SK-N-SH (cell line): Measurements from ENCODE around the gene CASP12. TPM values are rescaled to one million over a fixed set of nuclear protein-coding genes. Genes with fewer than 3 reads are reported as not detected.
A peak's percentile ranks its signal among the peaks of the same experiment; 100 is the strongest.

Experiments
- CTCF ChIA-PET: fragments of 300-600, 350-600 bp; formaldehyde crosslinking; extraction: SDS; loops from one replicate; lab custom pipeline; 2021; lab: Yijun Ruan, JAX
- POLR2A ChIA-PET: fragments of 350-600 bp; sonication (Branson Sonifier 250); formaldehyde crosslinking; extraction: SDS; loops from one replicate; lab custom pipeline; 2020; ENCODE audit warnings: antibody characterized with exemption, inconsistent platforms; lab: Yijun Ruan, JAX
- DNase-seq: peaks from one replicate; pipeline ENCODE4 v3.0.0; 2012
- H2AFZ ChIP-seq: fragments of 200-600 bp; sonication (generic); 2 replicates; pipeline ENCODE4 v1.8.1; 2016; ENCODE audit warnings: antibody characterized with exemption, mild to moderate bottlenecking, low read depth
- H3F3A ChIP-seq: fragments of 200-600 bp; sonication (generic); replicated peaks from 2 replicates; pipeline ENCODE3; 2016; ENCODE audit warnings: antibody characterized with exemption, mild to moderate bottlenecking; ENCODE audit not compliant: insufficient read depth
- H3K27ac ChIP-seq, 2 experiments: fragments of 200-500 bp in 1 of 2; fragments of 200-600 bp in 1 of 2; sonication (Bioruptor generic) in 1 of 2; sonication (generic), shearing (Covaris generic) in 1 of 2; 2 replicates each; pipeline versions ENCODE4 v1.5.1 to v1.6.1; 2014 to 2016; ENCODE audit warnings: low read depth in 2 of 2, inconsistent platforms in 1 of 2, low read length in 1 of 2, mild to moderate bottlenecking in 1 of 2, mixed read lengths in 1 of 2
- H3K27me3 ChIP-seq: fragments of 200-600 bp; sonication (generic), shearing (Covaris generic); 2 replicates; pipeline ENCODE4 v1.6.1; 2016; ENCODE audit warnings: mixed run types; ENCODE audit not compliant: insufficient read depth
- H3K36me3 ChIP-seq, 2 experiments: fragments of 200-500 bp in 1 of 2; fragments of 200-600 bp in 1 of 2; sonication (Bioruptor generic) in 1 of 2; sonication (generic) in 1 of 2; replicated peaks in 1 of 2; 2 replicates each; pipeline versions ENCODE3 to v1.5.1; 2014 to 2016; ENCODE audit warnings: low read length in 1 of 2, mild to moderate bottlenecking in 1 of 2; ENCODE audit not compliant: insufficient read depth in 2 of 2, control insufficient read depth in 1 of 2
- H3K4me1 ChIP-seq, 2 experiments: fragments of 200-500 bp in 1 of 2; fragments of 200-600 bp in 1 of 2; sonication (Bioruptor generic) in 1 of 2; sonication (generic), shearing (Covaris generic) in 1 of 2; 2 replicates each; pipeline versions ENCODE4 v1.5.1 to v1.6.1; 2014 to 2016; ENCODE audit warnings: low read depth in 1 of 2, low read length in 1 of 2, mixed run types in 1 of 2; ENCODE audit not compliant: insufficient read depth in 2 of 2, control insufficient read depth in 1 of 2
- H3K4me2 ChIP-seq: fragments of 200-600 bp; sonication (generic), shearing (Covaris generic); 2 replicates; pipeline ENCODE4 v1.6.1; 2017; ENCODE audit warnings: mixed run types
- H3K4me3 ChIP-seq, 2 experiments: fragments of 200-500 bp in 1 of 2; fragments of 200-600 bp in 1 of 2; sonication (Bioruptor generic) in 1 of 2; sonication (generic), shearing (Covaris generic) in 1 of 2; 2 replicates each; pipeline versions ENCODE4 v1.5.1 to v1.8.1; 2014 to 2016; ENCODE audit warnings: low read depth in 2 of 2, inconsistent platforms in 1 of 2, low read length in 1 of 2, mild to moderate bottlenecking in 1 of 2, mixed read lengths in 1 of 2, moderate library complexity in 1 of 2
- H3K79me2 ChIP-seq: fragments of 200-600 bp; sonication (generic); 2 replicates; pipeline ENCODE4 v1.8.1; 2017; ENCODE audit warnings: mild to moderate bottlenecking; ENCODE audit not compliant: insufficient read depth
- H3K9ac ChIP-seq: fragments of 200-600 bp; sonication (generic); 2 replicates; pipeline ENCODE4 v1.6.1; 2017; ENCODE audit warnings: mixed run types
- H3K9me2 ChIP-seq: fragments of 200-600 bp; sonication (generic); 2 replicates; pipeline ENCODE4 v1.6.1; 2017; ENCODE audit warnings: mixed run types
- H3K9me3 ChIP-seq: fragments of 200-600 bp; sonication (generic); 2 replicates; pipeline ENCODE4 v1.6.1; 2017; ENCODE audit warnings: mixed run types, mild to moderate bottlenecking, moderate library complexity
- H4K20me1 ChIP-seq: fragments of 200-600 bp; sonication (generic); 2 replicates; pipeline ENCODE4 v1.6.1; 2017; ENCODE audit warnings: mild to moderate bottlenecking, mixed run types; ENCODE audit not compliant: insufficient read depth
- CTCF ChIP-seq: fragments of 200-600 bp; sonication (generic); IDR thresholded peaks from 2 replicates; pipeline ENCODE4 v1.6.1; 2017; ENCODE audit warnings: antibody characterized with exemption, mild to moderate bottlenecking, moderate library complexity
- EP300 ChIP-seq, 2 experiments: IDR thresholded peaks; 2 replicates each; pipeline versions ENCODE4 v1.4.0 to v1.6.1; 2012; ENCODE audit warnings: borderline replicate concordance in 1 of 2, low read depth in 1 of 2, low read length in 1 of 2
- EZH2phosphoT487 ChIP-seq: fragments of 200-600 bp; sonication (generic); IDR thresholded peaks from 2 replicates; pipeline ENCODE4 v1.6.1; 2017; ENCODE audit warnings: low read depth, mixed run types, mild to moderate bottlenecking, antibody characterized with exemption, moderate library complexity, borderline replicate concordance
- JUND ChIP-seq: IDR thresholded peaks from 2 replicates; pipeline ENCODE4 v1.4.0; 2012
- MAX ChIP-seq: IDR thresholded peaks from 2 replicates; pipeline ENCODE4 v1.4.0; 2012; ENCODE audit warnings: low read depth
- NFIC ChIP-seq: IDR thresholded peaks from 2 replicates; pipeline ENCODE4 v1.4.0; 2012; ENCODE audit warnings: borderline replicate concordance
- RCOR1 ChIP-seq: fragments of 150-350 bp; IDR thresholded peaks from 2 replicates; pipeline ENCODE4 v1.6.1; 2017; ENCODE audit warnings: antibody characterized with exemption, low read length
- SMC3 ChIP-seq: IDR thresholded peaks from 2 replicates; pipeline ENCODE4 v1.6.1; 2012; ENCODE audit warnings: low read depth, low read length, improper control_type of control experiment
- TAF1 ChIP-seq: IDR thresholded peaks from 2 replicates; pipeline ENCODE4 v1.6.1; 2012; ENCODE audit warnings: low read depth, mild to moderate bottlenecking, low read length, moderate library complexity, borderline replicate concordance
- TEAD4 ChIP-seq: IDR thresholded peaks from 2 replicates; pipeline ENCODE4 v1.4.0; 2012; ENCODE audit warnings: mild to moderate bottlenecking, borderline replicate concordance; ENCODE audit not compliant: insufficient read depth
- USF2 ChIP-seq: fragments of 150-350 bp; IDR thresholded peaks from 2 replicates; pipeline ENCODE4 v1.6.1; 2017; ENCODE audit warnings: antibody characterized with exemption, low read length, low read depth, borderline replicate concordance
- ZBTB33 ChIP-seq: IDR thresholded peaks from 2 replicates; pipeline ENCODE4 v1.4.0; 2012; ENCODE audit warnings: low read depth, borderline replicate concordance
- WGBS: methylation state at CpG from one replicate; pipeline ENCODE4 v1.1.6; 2017; ENCODE audit warnings: low lambda C conversion rate; 5-methylcytosine and 5-hydroxymethylcytosine counted together
- polyA plus RNA-seq, 3 experiments: library from polyadenylated mRNA; depleted of rRNA; stranded (reverse); fragments of >200 nt; gene quantifications; 2 replicates each; pipeline ENCODE4 v1.2.3, GENCODE V29; 2012

CASP12 gene
- polyA plus RNA-seq, 1 of the 3 experiments (the other 2 are of a cell fraction) = not detected

- Histone ChIP-seq H3K27me3 (no peaks in the 10 kb centered on the region), H2AFZ (no peak overlapping the region)
- CTCF ChIA-PET = interaction anchor here (1.0 kb wide), 1 partner anchor 986 kb away, joined by 4 read pairs; no protein-coding TSS in a partner anchor
Observed at GRCh38 chr11:104876324-104876723, 21.9 kb downstream of the CASP12 start.

GRCh38 chr11:104873252-104873651 lies 25.0 kb downstream of the CASP12 start:
- no peak overlapping the region for H3K4me2 ChIP-seq

More at GRCh38 chr11:104876324-104876723, 21.9 kb downstream of the CASP12 start:
- Histone ChIP-seq H3K36me3 (no peaks in the 10 kb centered on the region), H3K4me2 (no peak overlapping the region), H3K9me3 (no peaks in the 10 kb centered on the region), H3F3A (no peaks in the 10 kb centered on the region), H3K79me2 (no peaks in the 10 kb centered on the region), H3K9me2 (no peaks in the 10 kb centered on the region), H3K4me1 (peaks cover 0 to 4% of the 10 kb centered on the region in 2 experiments; a peak in 2 of 4 replicates), H3K4me3 (no peak overlapping the region), H3K9ac (no peak overlapping the region), H4K20me1 (no peaks in the 10 kb centered on the region), H3K27ac (no peak overlapping the region)
- POLR2A ChIA-PET = no interaction called here
- DNase-seq = no peak
- TF ChIP-seq EP300 (IDR thresholded peaks at IDR 0.05; ENCODE audit: borderline replicate concordance in 1 of 2, low read depth in 1 of 2, low read length in 1 of 2) = no peak
- TF ChIP-seq RCOR1 = no peak
- TF ChIP-seq EZH2phosphoT487 = no peak
- TF ChIP-seq MAX = no peak
- no peak for TF ChIP-seq TAF1
- no peak for TF ChIP-seq SMC3
- TF ChIP-seq USF2 = no peak
- TF ChIP-seq JUND = no peak
- no peak for TF ChIP-seq TEAD4
- TF ChIP-seq ZBTB33 = no peak

More at GRCh38 chr11:104873252-104873651, 25.0 kb downstream of the CASP12 start:
- ChIA-PET POLR2A (no interaction called here), CTCF (interaction anchor here (1.0 to 1.1 kb wide), 2 partner anchors 21 to 1191 kb away, joined by 3 read pairs; no protein-coding TSS in a partner anchor)
- TF ChIP-seq NFIC (no peak), CTCF (peak; percentile 15; the same call in 1 of the 2 replicates)
- 64% methylated on average over 7 of the region's 8 CpGs for WGBS
- Histone ChIP-seq H3K79me2 (no peaks in the 10 kb centered on the region), H2AFZ (no peak overlapping the region), H3K4me3 (no peak overlapping the region), H3K4me1 (peaks cover 0 to 4% of the 10 kb centered on the region in 2 experiments; a peak in 3 of 4 replicates), H3K9me3 (no peaks in the 10 kb centered on the region), H3K36me3 (no peaks in the 10 kb centered on the region), H3K27me3 (no peaks in the 10 kb centered on the region), H3F3A (no peaks in the 10 kb centered on the region), H4K20me1 (no peaks in the 10 kb centered on the region), H3K9me2 (no peaks in the 10 kb centered on the region), H3K27ac (no peak overlapping the region), H3K9ac (no peak overlapping the region)
- no peak for DNase-seq
